H1 (cell line): Measurements from ENCODE around the gene GCNT1. TPM values are rescaled to one million over a fixed set of nuclear protein-coding genes. Genes with fewer than 3 reads are reported as not detected.

Experiments used
- CTCF ChIA-PET: fragments of 300-600 bp; sonication (Branson Sonifier 250); formaldehyde crosslinking; loops from one replicate; lab custom pipeline; 2021; ENCODE audit not compliant: partially characterized antibody; lab: Charles Lee
- POLR2A ChIA-PET: fragments of 300-600 bp; sonication (Branson Sonifier 250); formaldehyde crosslinking; loops from one replicate; lab custom pipeline; 2021; ENCODE audit warnings: inconsistent platforms; ENCODE audit not compliant: partially characterized antibody; lab: Charles Lee
- DNase-seq, 2 experiments: peaks; one replicate each; pipeline versions ENCODE4 v3.0.0 to v3.0.0-alpha.2; 2010 to 2022; ENCODE audit warnings: low spot score in 2 of 2, low read depth in 1 of 2, mixed read lengths in 1 of 2
- FAIRE-seq: peaks from 2 replicates; lab custom pipeline; 2011; peaks lifted over from hg19 to GRCh38; lab: Jason Lieb, UNC
- H2AFZ ChIP-seq: 2 replicates; pipeline ENCODE4 v1.8.1; 2012; ENCODE audit warnings: low read length, inconsistent platforms
- H2AK5ac ChIP-seq: 2 replicates; pipeline ENCODE4 v1.6.1; 2013; ENCODE audit warnings: low read depth, low read length
- H2BK120ac ChIP-seq: replicated peaks from 2 replicates; pipeline ENCODE3; 2013; ENCODE audit warnings: low read depth, low read length, inconsistent platforms
- H2BK12ac ChIP-seq: 2 replicates; pipeline ENCODE4 v1.6.1; 2013; ENCODE audit warnings: low read depth, low read length
- H2BK15ac ChIP-seq: 2 replicates; pipeline ENCODE4 v1.6.1; 2013; ENCODE audit warnings: low read length
- H2BK20ac ChIP-seq: 2 replicates; pipeline ENCODE4 v1.6.1; 2013; ENCODE audit warnings: low read length
- H2BK5ac ChIP-seq: 2 replicates; pipeline ENCODE4 v1.6.1; 2013; ENCODE audit warnings: low read depth, low read length
- H3K14ac ChIP-seq: 2 replicates; pipeline ENCODE4 v1.6.1; 2013; ENCODE audit warnings: inconsistent platforms; ENCODE audit not compliant: insufficient read length
- H3K18ac ChIP-seq: 2 replicates; pipeline ENCODE4 v1.6.1; 2013; ENCODE audit warnings: low read length; ENCODE audit errors: extremely low read depth
- H3K23ac ChIP-seq: 2 replicates; pipeline ENCODE4 v1.6.1; 2013; ENCODE audit warnings: inconsistent platforms; ENCODE audit not compliant: insufficient read length
- H3K23me2 ChIP-seq: 2 replicates; pipeline ENCODE4 v1.6.1; 2013; ENCODE audit warnings: low read depth, low read length
- H3K27ac ChIP-seq: 2 replicates; pipeline ENCODE4 v1.6.1; 2011; ENCODE audit warnings: low read depth, low read length, inconsistent platforms
- H3K27me3 ChIP-seq, 4 experiments: replicated peaks in 1 of 4; 1 replicate in 1 of 4; 2 replicates in 3 of 4; pipeline versions ENCODE4 v1.6.1 to v1.8.1; 2011 to 2013; ENCODE audit warnings: low read length in 3 of 4, mild to moderate bottlenecking in 3 of 4, inconsistent platforms in 2 of 4, mixed read lengths in 2 of 4, moderate library complexity in 1 of 4; ENCODE audit not compliant: control insufficient read depth in 3 of 4, insufficient read depth in 3 of 4; ENCODE audit errors: extremely low read depth in 1 of 4
- H3K36me3 ChIP-seq, 4 experiments: 2 replicates each; pipeline versions ENCODE4 v1.6.1 to v1.8.1; 2011 to 2013; ENCODE audit warnings: mild to moderate bottlenecking in 4 of 4, low read length in 3 of 4, moderate library complexity in 2 of 4, control low read depth in 1 of 4, inconsistent platforms in 1 of 4; ENCODE audit not compliant: insufficient read depth in 4 of 4, control insufficient read depth in 2 of 4
- H3K4ac ChIP-seq: replicated peaks from 2 replicates; pipeline ENCODE3; 2013; ENCODE audit warnings: low read length, low read depth, mixed read lengths, inconsistent platforms; ENCODE audit not compliant: insufficient read length
- H3K4me1 ChIP-seq, 4 experiments: replicated peaks in 1 of 4; 1 replicate in 1 of 4; 2 replicates in 3 of 4; pipeline versions ENCODE4 v1.6.1 to v1.8.1; 2011 to 2013; ENCODE audit warnings: low read length in 3 of 4, inconsistent platforms in 2 of 4, mixed read lengths in 1 of 4; ENCODE audit not compliant: insufficient read depth in 4 of 4, control insufficient read depth in 3 of 4
- H3K4me2 ChIP-seq, 2 experiments: 2 replicates each; pipeline versions ENCODE4 v1.6.1 to v1.8.1; 2011 to 2013; ENCODE audit warnings: low read depth in 2 of 2, low read length in 2 of 2, control low read depth in 1 of 2, inconsistent platforms in 1 of 2, mild to moderate bottlenecking in 1 of 2; ENCODE audit not compliant: insufficient read depth in 1 of 2
- H3K4me3 ChIP-seq, 4 experiments: fragments of 200-600, 300-600 bp in 1 of 4; sonication (generic), shearing (Covaris generic), sonication (Bioruptor Twin) in 1 of 4; 2 replicates each; pipeline versions ENCODE4 v1.5.1 to v1.8.1; 2011 to 2016; ENCODE audit warnings: low read length in 4 of 4, low read depth in 3 of 4, control low read depth in 2 of 4, inconsistent platforms in 2 of 4, mild to moderate bottlenecking in 2 of 4, mixed read lengths in 1 of 4, moderate library complexity in 1 of 4; ENCODE audit not compliant: insufficient read depth in 2 of 4; ENCODE audit errors: extremely low read depth in 1 of 4
- H3K56ac ChIP-seq: replicated peaks from 2 replicates; pipeline ENCODE3; 2013; ENCODE audit warnings: low read depth, mild to moderate bottlenecking, mixed read lengths, low read length, inconsistent platforms; ENCODE audit not compliant: insufficient read length
- H3K79me1 ChIP-seq: 2 replicates; pipeline ENCODE4 v1.6.1; 2013; ENCODE audit warnings: low read depth, low read length, control low read depth
- H3K79me2 ChIP-seq, 2 experiments: 2 replicates each; pipeline versions ENCODE4 v1.6.1 to v1.8.1; 2012 to 2013; ENCODE audit warnings: low read length in 2 of 2, mild to moderate bottlenecking in 2 of 2, inconsistent platforms in 1 of 2; ENCODE audit not compliant: insufficient read depth in 2 of 2, control insufficient read depth in 1 of 2
- H3K9ac ChIP-seq, 4 experiments: replicated peaks in 1 of 4; 1 replicate in 1 of 4; 2 replicates in 3 of 4; pipeline versions ENCODE4 v1.6.1 to v1.8.1; 2011 to 2013; ENCODE audit warnings: low read depth in 3 of 4, low read length in 3 of 4, control low read depth in 2 of 4, mild to moderate bottlenecking in 2 of 4, moderate library complexity in 2 of 4, inconsistent platforms in 1 of 4; ENCODE audit errors: extremely low read depth in 1 of 4
- H3K9me3 ChIP-seq, 2 experiments: 2 replicates each; pipeline versions ENCODE4 v1.6.1 to v1.8.1; 2012 to 2013; ENCODE audit warnings: mild to moderate bottlenecking in 2 of 2, moderate library complexity in 2 of 2, control low read depth in 1 of 2, inconsistent platforms in 1 of 2, low read depth in 1 of 2, low read length in 1 of 2, mixed read lengths in 1 of 2; ENCODE audit not compliant: insufficient read depth in 2 of 2
- H4K20me1 ChIP-seq, 2 experiments: replicated peaks in 1 of 2; 2 replicates each; pipeline versions ENCODE3 to v1.8.1; 2011 to 2013; ENCODE audit warnings: inconsistent platforms in 2 of 2, low read length in 2 of 2, mild to moderate bottlenecking in 1 of 2; ENCODE audit not compliant: insufficient read depth in 2 of 2, control insufficient read depth in 1 of 2
- H4K5ac ChIP-seq: 2 replicates; pipeline ENCODE4 v1.6.1; 2013; ENCODE audit warnings: low read length, low read depth, mixed read lengths, inconsistent platforms; ENCODE audit not compliant: insufficient read length
- H4K8ac ChIP-seq: 2 replicates; pipeline ENCODE4 v1.8.0; 2013; ENCODE audit warnings: mild to moderate bottlenecking, moderate library complexity, low read length, inconsistent platforms; ENCODE audit not compliant: insufficient read depth; ENCODE audit errors: extremely low read depth
- H4K91ac ChIP-seq: replicated peaks from 2 replicates; pipeline ENCODE3; 2013; ENCODE audit warnings: low read length, mixed read lengths, inconsistent platforms; ENCODE audit not compliant: insufficient read length
- BACH1 ChIP-seq: IDR thresholded peaks from 2 replicates; pipeline ENCODE4 v1.6.1; 2012; ENCODE audit warnings: low read length, improper control_type of control experiment
- CBX8 ChIP-seq: fragments of 300-800, 300-1000 bp; sonication (generic); IDR thresholded peaks from 2 replicates; pipeline ENCODE4 v1.7.1; 2016; ENCODE audit warnings: low read depth, low read length, borderline replicate concordance
- JUN ChIP-seq: IDR thresholded peaks from 2 replicates; pipeline ENCODE4 v1.6.1; 2011; ENCODE audit warnings: low read depth, mild to moderate bottlenecking, improper control_type of control experiment, low read length
- KDM5A ChIP-seq: fragments of 200-600 bp; IDR thresholded peaks from 2 replicates; pipeline ENCODE4 v1.7.1; 2012; ENCODE audit warnings: mild to moderate bottlenecking, low read length, inconsistent platforms, mixed read lengths
- MAFK ChIP-seq: IDR thresholded peaks from 2 replicates; pipeline ENCODE4 v1.6.1; 2012; ENCODE audit warnings: low read depth, mild to moderate bottlenecking, improper control_type of control experiment, low read length
- RBBP5 ChIP-seq: IDR thresholded peaks from 2 replicates; pipeline ENCODE4 v1.7.1; 2012; ENCODE audit warnings: low read depth, mild to moderate bottlenecking, inconsistent platforms, low read length, moderate library complexity, borderline replicate concordance
- SIRT6 ChIP-seq: IDR thresholded peaks from one replicate; pipeline ENCODE4 v1.7.1; 2012; ENCODE audit warnings: low read length, inconsistent platforms
- SUZ12 ChIP-seq: fragments of 200-600 bp; sonication (generic); IDR thresholded peaks from 2 replicates; pipeline ENCODE4 v1.6.1; 2012; ENCODE audit warnings: mild to moderate bottlenecking, inconsistent platforms, low read length, moderate library complexity, mixed read lengths
- WGBS, 2 experiments: shearing (Covaris generic) in 1 of 2; methylation state at CpG; one replicate each; pipeline versions ENCODE4 v1.1.6 to v1.1.7; 2013 to 2015; ENCODE audit warnings: low lambda C conversion rate in 2 of 2, mixed read lengths in 2 of 2, inconsistent platforms in 1 of 2, low coverage in 1 of 2, missing lambda C conversion rate in 1 of 2; ENCODE audit not compliant: insufficient replicate concordance in 2 of 2, insufficient coverage in 1 of 2, insufficient read length in 1 of 2; ENCODE audit errors: extremely low coverage in 1 of 2, missing lambda C conversion rate in 1 of 2; 5-methylcytosine and 5-hydroxymethylcytosine counted together
- polyA plus RNA-seq, 7 experiments: library from polyadenylated mRNA; depleted of rRNA in 3 of 7; stranded (reverse) in 5 of 7; unstranded in 2 of 7; fragments of >200 nt in 5 of 7; fragments of 200-250 nt in 2 of 7; gene quantifications; 1 replicate in 5 of 7; 2 replicates in 1 of 7; 4 replicates in 1 of 7; pipeline versions ENCODE4 v1.2.1 to v1.2.3, GENCODE V29; 2011 to 2013; ENCODE audit warnings: missing spikeins in 2 of 7, mixed read lengths in 2 of 7
- total RNA-seq: library from RNA; stranded (reverse); fragmentation: NEBNext Ultra II Directional; extraction: Animal tissue kit (Norgen Biotek cat#: 25700); gene quantifications from 2 replicates; pipeline ENCODE4 v1.2.1, GENCODE V29; 2021

Gene GCNT1
- total and polyA plus RNA-seq, 2 of the 8 experiments (the other 6 are each of a cell fraction or from before 2014, with no cell fraction given) = 13.0 to 16.5 TPM

DNA sequence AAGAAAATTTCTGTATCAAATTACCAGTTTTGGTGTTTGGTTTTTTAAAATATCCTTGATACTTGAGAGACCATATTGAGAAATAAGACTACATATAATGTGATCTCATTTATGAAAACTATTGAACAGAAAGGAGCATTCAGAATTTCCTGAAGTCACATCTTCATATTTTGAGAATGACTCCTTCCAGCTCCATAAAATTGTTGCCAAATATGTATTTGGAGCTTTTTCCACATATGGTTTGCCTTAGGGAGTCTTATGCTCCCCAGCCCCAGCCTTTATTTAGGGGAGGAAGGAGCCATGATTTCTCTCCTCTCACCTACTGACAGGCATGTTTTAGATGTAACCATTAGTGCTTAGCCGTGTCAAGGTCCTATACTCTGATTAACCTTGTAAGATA is 51.1 kb downstream of the GCNT1 start:
- Histone ChIP-seq H3K14ac (no peak overlapping the region), H2BK120ac (no peak overlapping the region), H2AK5ac (no peak overlapping the region), H4K5ac (no peak overlapping the region), H2BK12ac (no peak overlapping the region), H3K4me1 (no peaks in the 10 kb centered on the region), H3K27me3 (no peaks in the 10 kb centered on the region), H3K9me3 (no peaks in the 10 kb centered on the region), H3K23me2 (no peaks in the 10 kb centered on the region), H2AFZ (no peak overlapping the region), H3K23ac (no peak overlapping the region), H3K9ac (no peak overlapping the region), H3K27ac (no peak overlapping the region), H4K91ac (no peak overlapping the region), H3K4ac (no peak overlapping the region), H4K20me1 (no peaks in the 10 kb centered on the region), H3K56ac (no peak overlapping the region), H3K36me3 (no peaks in the 10 kb centered on the region), H2BK5ac (no peak overlapping the region), H3K79me2 (no peaks in the 10 kb centered on the region), H2BK20ac (no peak overlapping the region), H3K18ac (no peak overlapping the region), H2BK15ac (no peak overlapping the region), H3K4me2 (no peak overlapping the region), H4K8ac (no peak overlapping the region), H3K4me3 (no peak overlapping the region), H3K79me1 (no peaks in the 10 kb centered on the region)
- CTCF ChIA-PET = no interaction called here
- 100% methylated on average over 1 of the region's 1 CpG; no CpG with 5 or more reads in 1 of the 2 experiments for WGBS, 2 experiments
- POLR2A ChIA-PET = no interaction called here
- DNase-seq (no peak), FAIRE-seq (no peak)
- no peak for TF ChIP-seq RBBP5
- TF ChIP-seq JUN = no peak
- TF ChIP-seq BACH1 = no peak
- no peak for TF ChIP-seq SIRT6
- TF ChIP-seq CBX8 = no peak
- no peak for TF ChIP-seq MAFK
- TF ChIP-seq SUZ12 = no peak
- no peak for TF ChIP-seq KDM5A
